Heart left ventricle (tissue), 16 donors: ENCODE measurements around the gene MDFIC2. TPM values are rescaled to one million over a fixed set of nuclear protein-coding genes. Genes with fewer than 3 reads are reported as not detected.

Source experiments
- ATAC-seq, 4 donors: fragments of 200-7000 bp; cut with Tn5 transposase; one replicate each; pipeline ENCODE4 v1.9.1; 2020 to 2022; ENCODE audit warnings: moderate library complexity in 4 of 4, mild to moderate bottlenecking in 3 of 4, moderate number of reproducible peaks in 1 of 4
- DNase-seq, 5 donors: peaks; one replicate each; pipeline ENCODE4 v3.0.0-alpha.2; 2020
- H3K27ac ChIP-seq, 12 donors: fragments of 200-600 bp; sonication (generic) in 4 of 12; one replicate each; pipeline versions ENCODE4 v1.5.0 to v1.8.0; 2016 to 2022; ENCODE audit warnings: mild to moderate bottlenecking in 2 of 12
- H3K27me3 ChIP-seq, 9 donors: fragments of 200-600 bp; sonication (generic) in 2 of 9; one replicate each; pipeline versions ENCODE4 v1.5.1 to v1.8.0; 2016 to 2022; ENCODE audit warnings: mild to moderate bottlenecking in 3 of 9
- H3K36me3 ChIP-seq, 9 donors: fragments of 200-600 bp; sonication (generic) in 2 of 9; one replicate each; pipeline versions ENCODE4 v1.5.0 to v1.8.0; 2018 to 2022; ENCODE audit warnings: mild to moderate bottlenecking in 2 of 9
- H3K4me1 ChIP-seq, 12 donors: fragments of 200-600 bp; sonication (generic) in 4 of 12; one replicate each; pipeline versions ENCODE4 v1.5.0 to v1.8.0; 2016 to 2022; ENCODE audit warnings: mild to moderate bottlenecking in 3 of 12
- H3K4me3 ChIP-seq, 12 donors: fragments of 200-600 bp; sonication (generic) in 4 of 12; one replicate each; pipeline versions ENCODE4 v1.5.0 to v1.8.0; 2017 to 2022; ENCODE audit warnings: mild to moderate bottlenecking in 9 of 12, moderate library complexity in 4 of 12
- H3K9me3 ChIP-seq, 12 donors: fragments of 200-600 bp; sonication (generic) in 4 of 12; one replicate each; pipeline versions ENCODE4 v1.5.0 to v1.8.0; 2016 to 2022; ENCODE audit warnings: mild to moderate bottlenecking in 1 of 12
- POLR2A ChIP-seq, 2 donors: fragments of 450-650 bp; IDR thresholded peaks; one replicate each; pipeline ENCODE4 v1.6.1; 2017; ENCODE audit warnings: antibody characterized with exemption in 2 of 2, mild to moderate bottlenecking in 2 of 2, moderate library complexity in 2 of 2
- whole genome bisulfite sequencing, 4 donors: extraction: QIAGEN DNeasy Blood & Tissue Kit in 2 of 4; methylation state at CpG; one replicate each; pipeline versions ENCODE4 v1.1.5 to v1.1.7; 2013 to 2018; 5-methylcytosine and 5-hydroxymethylcytosine counted together
- intact Hi-C, 10 donors: fragments of 100-400 bp; cut with DNase I; formaldehyde crosslinking; loops; one replicate each; pipeline versions ENCODE4 v1.11.1 to v1.14.2; 2022
- polyA plus RNA-seq, 2 donors: library from polyadenylated mRNA; stranded (reverse); fragments of 200-250 nt; gene quantifications; one replicate each; pipeline ENCODE4 v1.2.3, GENCODE V29; 2013
- total RNA-seq, 9 donors: library from RNA; depleted of rRNA in 2 of 9; stranded (reverse); fragments of >200 nt in 2 of 9; fragmentation: NEBNext Ultra II Directional in 3 of 9; extraction: Animal tissue kit (Norgen Biotek cat#: 25700) in 3 of 9; gene quantifications; one replicate each; pipeline versions ENCODE4 v1.1.0 to v1.2.4, GENCODE V29; 2016 to 2023
- TF ChIP-seq, protein P1 (sequence below), 12 donors: fragments of 200-600 bp; sonication (generic) in 4 of 12; IDR thresholded peaks; one replicate each; pipeline versions ENCODE4 v1.5.0 to v1.8.0; 2018 to 2022; ENCODE audit warnings: antibody characterized with exemption in 12 of 12, mild to moderate bottlenecking in 5 of 12
- donor health status: ischemic (EF 13 %, LVEDD 7.1; RV severe dilation, severe dysfunction).
- donor health status: healthy with polysubstance abuse.
- donor health status: DM: no; HTN: yes; CAD: no.
- donor health status: DM: no; HTN: no; CAD: no.
- donor health status: ischemic (EF 25% LVEDD 6.9; RV normal size, moderate dysfunction).
- donor health status: ischemic (EF 25% LVEDD 5.7; RV mildly dilated, moderate dysfunction).
- donor health status: healthy.
- donor health status: DM: yes; HTN: yes; CAD: no.
- donor health status: ischemic (EF 35%, LVEDD 5.7; RV mildly dilated, moderate dysfunction).
- donor health status: nonischemic (EF 11% LVEDD 7.7; RV severe dilation, severe dysfunction).
- donor health status: DM: yes; HTN: yes; CAD: no.
- donor health status: PGD.
- donor health status: ischemic (EF 29% LVEDD 5.4; RV normal size, mild dysfunction).
- donor health status: nonischemic (EF 23%, LVEDD 6.1; RV moderate dilation, normal function).

Gene MDFIC2
- total and polyA plus RNA-seq, 11 donors, result not detected

GRCh38 chr3:70277304-70277703, 35.1 kb downstream of the MDFIC2 start:
- TF ChIP-seq, protein P1, sequence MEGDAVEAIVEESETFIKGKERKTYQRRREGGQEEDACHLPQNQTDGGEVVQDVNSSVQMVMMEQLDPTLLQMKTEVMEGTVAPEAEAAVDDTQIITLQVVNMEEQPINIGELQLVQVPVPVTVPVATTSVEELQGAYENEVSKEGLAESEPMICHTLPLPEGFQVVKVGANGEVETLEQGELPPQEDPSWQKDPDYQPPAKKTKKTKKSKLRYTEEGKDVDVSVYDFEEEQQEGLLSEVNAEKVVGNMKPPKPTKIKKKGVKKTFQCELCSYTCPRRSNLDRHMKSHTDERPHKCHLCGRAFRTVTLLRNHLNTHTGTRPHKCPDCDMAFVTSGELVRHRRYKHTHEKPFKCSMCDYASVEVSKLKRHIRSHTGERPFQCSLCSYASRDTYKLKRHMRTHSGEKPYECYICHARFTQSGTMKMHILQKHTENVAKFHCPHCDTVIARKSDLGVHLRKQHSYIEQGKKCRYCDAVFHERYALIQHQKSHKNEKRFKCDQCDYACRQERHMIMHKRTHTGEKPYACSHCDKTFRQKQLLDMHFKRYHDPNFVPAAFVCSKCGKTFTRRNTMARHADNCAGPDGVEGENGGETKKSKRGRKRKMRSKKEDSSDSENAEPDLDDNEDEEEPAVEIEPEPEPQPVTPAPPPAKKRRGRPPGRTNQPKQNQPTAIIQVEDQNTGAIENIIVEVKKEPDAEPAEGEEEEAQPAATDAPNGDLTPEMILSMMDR (IDR thresholded peaks at IDR 0.05), result no peak
- TF ChIP-seq POLR2A (IDR thresholded peaks at IDR 0.05), result no peak
- no peaks in the 10 kb centered on the region for H3K27me3 ChIP-seq
- H3K9me3 ChIP-seq, result no peaks in the 10 kb centered on the region
- ATAC-seq (no peak), DNase-seq (no peak)
- no peaks in the 10 kb centered on the region for H3K36me3 ChIP-seq
- H3K4me1 ChIP-seq, result no peaks in the 10 kb centered on the region
- no peak overlapping the region for H3K27ac ChIP-seq
- intact Hi-C loops, result no loop called here
- WGBS, 4 donors, result 75 to 83% (median 79%) methylated on average over 6 of the region's 6 CpGs
- no peak overlapping the region for H3K4me3 ChIP-seq

- no peak for TF ChIP-seq POLR2A (IDR thresholded peaks at IDR 0.05)
- Histone ChIP-seq H3K36me3 (no peaks in the 10 kb centered on the region), H3K4me3 (no peak overlapping the region), H3K4me1 (no peaks in the 10 kb centered on the region), H3K27ac (no peak overlapping the region), H3K27me3 (no peaks in the 10 kb centered on the region), H3K9me3 (no peaks in the 10 kb centered on the region)
- ATAC-seq (no peak), DNase-seq (no peak)
- intact Hi-C loops, result no loop called here
- 59 to 67% (median 62%) methylated on average over 4 of the region's 4 CpGs for WGBS, 4 donors
Observed at GRCh38 chr3:70276901-70277300, 35.5 kb downstream of the MDFIC2 start.

- H3K27ac ChIP-seq, result no peak overlapping the region
- ATAC-seq, result no peak
- H3K4me1 ChIP-seq, result no peaks in the 10 kb centered on the region
- TF ChIP-seq, protein P1 (IDR thresholded peaks at IDR 0.05), result no peak
- no peak for TF ChIP-seq POLR2A (IDR thresholded peaks at IDR 0.05)
- intact Hi-C loops, result no loop called here
- H3K4me3 ChIP-seq, result no peak overlapping the region
- no peaks in the 10 kb centered on the region for H3K36me3 ChIP-seq
- H3K27me3 ChIP-seq, result no peaks in the 10 kb centered on the region
- H3K9me3 ChIP-seq, result no peaks in the 10 kb centered on the region
- no peak for DNase-seq
Observed at GRCh38 chr3:70273492-70273891, 38.9 kb downstream of the MDFIC2 start.

GRCh38 chr3:70272798-70273197, 39.6 kb downstream of the MDFIC2 start:
- H3K4me3 ChIP-seq, result no peak overlapping the region
- no peaks in the 10 kb centered on the region for H3K4me1 ChIP-seq
- H3K36me3 ChIP-seq, result no peaks in the 10 kb centered on the region
- H3K27me3 ChIP-seq, result no peaks in the 10 kb centered on the region
- no peak overlapping the region for H3K27ac ChIP-seq
- TF ChIP-seq POLR2A (IDR thresholded peaks at IDR 0.05), result no peak
- TF ChIP-seq, protein P1 (IDR thresholded peaks at IDR 0.05), result no peak
- DNase-seq (no peak), ATAC-seq (no peak)
- WGBS, 4 donors, result 76 to 85% (median 79%) methylated on average over 5 of the region's 5 CpGs
- intact Hi-C loops, result no loop called here
- no peaks in the 10 kb centered on the region for H3K9me3 ChIP-seq

GRCh38 chr3:70264122-70264780, 48.2 kb downstream of the MDFIC2 start:
- intact Hi-C loops, result no loop called here
- 33 to 41% (median 35%) methylated on average over 3 of the region's 3 CpGs for WGBS, 4 donors

More at GRCh38 chr3:70264122-70264780, 48.2 kb downstream of the MDFIC2 start:
- H3K4me3 ChIP-seq, result no peak overlapping the region
- no peaks in the 10 kb centered on the region for H3K36me3 ChIP-seq
- H3K27ac ChIP-seq, result no peak overlapping the region
- H3K27me3 ChIP-seq, result no peaks in the 10 kb centered on the region
- H3K4me1 ChIP-seq, result peaks cover 0 to 6% (median 0%) of the 10 kb centered on the region in 12 donors
- DNase-seq (no peak), ATAC-seq (no peak)
- no peaks in the 10 kb centered on the region for H3K9me3 ChIP-seq
- no peak for TF ChIP-seq POLR2A (IDR thresholded peaks at IDR 0.05)
- TF ChIP-seq, protein P1 (IDR thresholded peaks at IDR 0.05), result no peak
